HG02623 (cell line): ENCODE measurements around the gene ARHGEF7.
"Not testable (repeated sequence)": the region's sequence is repeated elsewhere in the genome, so short reads cannot be mapped to it uniquely, and the experiment has no call there.

ENCODE experiments used
- ATAC-seq: cut with Tn5 transposase; IDR thresholded peaks from one replicate; pipeline ENCODE4 v1.9.1; 2021; ENCODE audit warnings: moderate library complexity; ENCODE audit not compliant: unreplicated experiment

Gene ARHGEF7

DNA sequence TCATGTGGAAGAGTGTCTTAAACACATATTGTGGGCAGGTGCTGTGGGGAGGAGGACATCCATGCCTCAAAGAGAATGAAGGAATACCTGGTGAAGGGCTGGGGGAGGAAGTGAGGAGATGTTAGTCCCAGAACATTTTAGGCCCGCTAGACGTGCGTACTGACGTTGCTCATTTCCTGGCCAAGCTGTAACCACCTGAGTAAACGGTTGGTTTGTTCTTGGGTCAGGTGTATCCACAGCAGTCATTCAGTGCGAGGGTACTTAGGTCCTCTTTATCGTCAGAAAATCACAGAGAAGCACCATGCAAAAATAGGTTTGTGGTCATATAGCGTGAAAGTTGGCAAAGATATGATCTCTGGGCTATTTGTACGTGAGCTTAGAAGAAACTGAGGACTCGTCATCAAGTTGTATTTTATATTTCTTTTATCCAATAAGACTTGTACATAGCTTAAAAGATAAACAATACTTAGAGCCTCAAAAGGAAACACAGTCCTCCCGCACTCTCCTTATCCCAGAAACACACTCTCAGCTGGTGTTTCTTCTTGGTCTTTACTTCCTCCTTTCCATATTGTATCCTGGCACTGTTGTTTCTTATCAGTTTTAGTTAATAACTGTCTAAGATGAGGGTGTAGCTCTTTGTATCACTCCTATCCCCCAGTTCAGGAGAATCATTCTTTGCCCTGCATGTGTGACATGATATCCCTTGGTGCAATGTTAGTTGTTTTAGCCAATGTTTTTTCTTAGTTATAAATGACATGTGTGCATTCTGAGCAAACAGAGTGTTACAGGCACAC lies 52.0 kb downstream of the ARHGEF7 start:
- no peak for ATAC-seq

DNA sequence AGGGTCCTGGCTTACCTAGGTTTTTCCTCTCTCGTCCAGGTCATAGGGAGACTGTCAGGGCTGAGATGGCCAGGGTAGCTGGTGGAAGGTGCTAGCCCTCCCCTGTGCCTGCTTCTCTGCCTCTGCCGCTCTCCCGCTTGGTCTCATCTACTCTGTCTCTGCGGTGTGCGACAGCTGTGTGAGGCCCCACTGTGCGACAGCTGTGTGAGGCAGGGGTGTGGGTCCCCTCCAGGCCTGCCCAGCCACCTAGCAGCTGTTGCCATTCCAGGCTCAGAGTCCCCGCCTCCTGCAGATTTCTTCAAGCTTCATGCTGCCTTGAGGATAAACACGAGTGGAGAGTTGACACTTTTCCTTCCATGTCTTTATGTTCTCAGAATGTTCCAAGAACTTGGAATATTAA lies 53.0 kb downstream of the ARHGEF7 start:
- ATAC-seq = no peak

DNA sequence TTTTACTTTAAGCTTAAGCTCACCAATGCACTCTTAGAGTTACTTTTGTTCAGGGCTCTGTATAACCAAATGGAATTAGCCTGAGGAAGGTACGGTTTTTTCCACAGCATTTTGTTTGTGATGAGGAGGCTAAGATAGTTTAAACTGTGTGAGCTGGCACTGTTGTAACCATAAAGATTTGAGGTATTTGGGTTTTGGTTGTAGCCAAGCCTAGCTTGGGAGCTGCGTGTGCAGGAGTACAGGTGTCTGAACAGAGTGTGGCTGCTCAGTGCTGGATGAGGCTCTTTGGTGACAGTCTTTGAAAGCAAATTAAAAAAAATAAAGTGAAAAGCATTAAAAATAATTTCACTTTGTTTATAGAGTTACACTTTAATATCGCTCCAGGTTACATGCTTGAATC lies 56.0 kb downstream of the ARHGEF7 start:
- ATAC-seq = no peak

DNA sequence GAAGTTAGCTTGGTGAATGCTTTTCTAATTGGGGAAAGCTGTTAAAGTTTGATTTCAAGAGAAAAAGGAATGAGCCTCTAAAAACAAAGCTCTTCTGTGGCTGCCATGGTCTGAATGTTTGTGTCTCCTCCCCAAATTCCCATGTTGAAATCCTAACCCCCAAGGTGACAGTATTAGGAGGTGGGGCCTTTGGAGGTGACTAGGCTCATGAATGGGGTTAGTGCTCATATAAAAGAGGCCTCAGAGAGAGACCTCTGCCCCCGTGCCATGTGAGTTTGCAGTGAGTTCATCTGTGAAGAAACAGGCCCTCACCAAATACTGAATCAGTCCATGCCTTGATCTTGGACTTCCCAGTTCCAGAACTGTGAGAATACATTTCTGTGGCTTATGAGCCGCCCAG lies 56.5 kb downstream of the ARHGEF7 start:
- ATAC-seq = no peak

GRCh38 chr13:111174377-111175114 lies 59.4 kb downstream of the ARHGEF7 start:
- ATAC-seq = no peak

GRCh38 chr13:111175372-111175771 lies 60.3 kb downstream of the ARHGEF7 start:
- no peak for ATAC-seq

- ATAC-seq = no peak
These were observed 60.8 kb downstream of the ARHGEF7 start for GRCh38 chr13:111175935-111176334.

DNA sequence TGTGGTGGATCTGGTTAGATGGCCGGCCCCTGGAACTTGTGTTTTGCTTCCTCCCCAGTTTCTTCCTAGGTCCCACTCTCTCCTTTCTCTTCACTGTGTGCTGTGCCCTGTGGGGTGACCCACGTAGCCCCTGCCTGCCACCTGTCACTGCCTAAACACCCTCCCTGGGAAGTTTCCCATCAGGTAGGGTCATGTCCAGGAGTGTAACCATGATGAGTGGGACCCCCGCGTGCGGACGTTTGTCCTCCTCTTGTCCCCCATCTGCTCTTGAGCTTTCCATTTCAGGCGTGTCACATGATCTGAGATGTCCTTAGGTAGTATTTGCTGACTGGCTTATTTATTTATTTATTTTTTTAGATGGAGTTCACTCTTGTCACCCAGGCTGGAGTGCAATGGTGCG lies 61.3 kb downstream of the ARHGEF7 start:
- no peak for ATAC-seq

GRCh38 chr13:111177081-111177711 lies 62.1 kb downstream of the ARHGEF7 start:
- ATAC-seq = peak; percentile 68

GRCh38 chr13:111177921-111178320 lies 62.8 kb downstream of the ARHGEF7 start:
- no peak for ATAC-seq

DNA sequence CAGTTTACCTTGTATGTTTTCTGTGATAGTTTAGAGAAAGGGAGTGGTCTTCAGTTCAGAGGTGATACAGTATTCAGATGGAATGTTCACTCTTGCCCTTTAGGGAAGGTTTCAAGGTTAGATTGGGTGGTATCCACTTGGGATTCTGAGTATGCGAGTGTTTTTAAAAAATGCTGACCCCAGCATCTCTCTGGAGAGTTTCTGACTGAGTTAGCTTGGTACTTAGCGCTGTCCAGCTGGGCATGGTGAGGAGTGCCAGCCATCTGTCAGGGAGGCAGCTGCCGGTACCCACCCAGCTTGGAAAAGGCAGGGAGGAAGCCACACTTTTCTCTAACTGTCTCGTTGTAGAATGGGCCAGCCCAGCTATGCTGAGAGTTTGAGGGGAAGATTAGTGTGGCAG lies 63.3 kb downstream of the ARHGEF7 start:
- ATAC-seq = no peak

GRCh38 chr13:111179908-111180760 lies 65.0 kb downstream of the ARHGEF7 start:
- ATAC-seq = no peak

DNA sequence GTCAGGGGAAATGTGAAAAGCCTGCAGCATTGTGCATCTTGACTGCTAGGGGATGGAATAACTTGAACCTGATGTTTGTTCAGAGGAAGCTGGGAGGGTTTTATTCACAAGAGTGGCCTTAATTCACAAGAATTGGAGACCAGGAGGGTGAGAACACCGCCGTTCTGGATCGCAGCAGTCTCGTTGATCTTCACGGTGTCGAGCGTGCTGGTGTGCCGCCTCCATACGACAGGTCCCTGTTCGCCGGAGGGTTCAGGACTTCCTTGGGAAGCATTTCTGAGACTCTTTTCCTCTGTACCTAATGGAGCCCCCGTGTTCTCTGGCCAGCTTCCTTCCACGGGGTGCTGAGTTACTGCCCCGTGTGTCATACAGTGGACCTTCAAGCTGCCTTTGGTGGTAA lies 66.9 kb downstream of the ARHGEF7 start:
- ATAC-seq = no peak

DNA sequence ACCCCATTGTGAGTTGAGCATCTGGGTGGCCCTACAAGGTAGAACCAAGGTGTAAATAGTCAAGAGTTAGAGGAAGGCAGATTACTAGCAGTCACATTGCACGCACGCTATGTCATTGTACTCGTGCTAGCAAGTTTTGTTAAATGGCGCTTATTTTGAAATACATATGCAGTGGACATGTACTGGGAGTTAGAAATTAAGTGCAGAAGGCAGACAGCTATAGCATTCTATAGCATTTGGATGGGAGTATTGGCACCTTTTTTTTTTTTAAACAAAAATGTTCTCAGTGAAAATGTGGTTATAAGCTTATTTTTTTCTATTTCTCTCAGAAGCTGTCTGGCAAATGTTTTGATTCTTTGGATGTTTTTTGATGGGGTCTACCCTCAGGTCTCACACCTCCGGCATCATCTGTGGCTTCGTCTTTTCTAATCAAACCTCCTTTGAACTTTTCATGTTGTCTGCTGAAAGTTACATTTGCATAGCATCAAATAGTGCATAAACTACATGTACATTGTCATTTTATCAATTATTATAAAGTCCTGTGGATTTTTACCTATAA lies 68.1 kb downstream of the ARHGEF7 start:
- ATAC-seq = no peak

- ATAC-seq = no peak
These were observed 68.8 kb downstream of the ARHGEF7 start for GRCh38 chr13:111183959-111184358.

DNA sequence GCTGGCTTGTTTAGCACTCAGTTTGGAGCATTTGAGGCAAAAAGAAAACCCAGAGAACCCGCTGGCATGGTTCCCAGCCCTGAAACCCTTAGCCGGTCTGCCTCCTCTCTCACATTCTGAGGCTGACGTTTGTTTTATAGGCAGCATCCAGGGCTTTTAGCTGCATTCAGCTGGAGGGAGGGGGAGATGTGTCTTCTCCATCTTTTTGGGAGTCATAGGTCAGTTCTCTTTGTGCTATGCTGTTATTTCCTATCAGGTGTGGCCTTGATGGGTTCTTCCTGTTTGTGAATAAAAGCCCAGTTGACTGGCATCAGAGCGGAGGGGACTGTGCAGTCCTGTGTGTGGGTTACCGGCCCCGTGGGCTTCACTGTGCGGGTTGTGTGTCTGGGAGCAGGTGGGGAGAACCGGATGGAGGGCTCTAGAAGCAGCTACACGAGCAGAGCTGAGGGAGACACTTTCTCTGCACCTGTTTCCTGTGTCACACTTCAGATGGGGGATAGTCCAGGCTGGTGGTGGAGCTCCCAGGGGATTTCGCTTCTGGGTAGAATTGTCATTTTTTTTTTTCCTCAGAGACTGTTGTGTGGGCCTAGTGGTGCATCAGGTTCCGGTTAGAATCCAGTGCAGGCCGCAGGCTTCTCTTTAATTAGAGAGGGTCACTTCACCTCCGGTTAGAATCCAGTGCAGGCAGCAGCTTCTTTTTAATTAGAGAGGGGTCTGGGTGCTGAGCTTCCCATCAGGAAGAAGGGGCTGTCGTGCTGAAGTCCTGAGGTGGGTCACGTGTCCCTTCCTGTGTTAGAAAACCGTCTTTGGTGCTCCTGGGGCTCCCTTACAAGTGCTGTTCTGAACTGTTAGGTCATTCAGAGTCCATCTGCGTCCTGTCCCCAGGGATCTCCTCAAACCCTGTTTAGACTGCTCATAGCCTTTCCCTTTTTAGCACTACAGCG lies 69.6 kb downstream of the ARHGEF7 start:
- peak; percentile 80 for ATAC-seq

- ATAC-seq = no peak
These were observed 71.3 kb downstream of the ARHGEF7 start for GRCh38 chr13:111186305-111186935.

DNA sequence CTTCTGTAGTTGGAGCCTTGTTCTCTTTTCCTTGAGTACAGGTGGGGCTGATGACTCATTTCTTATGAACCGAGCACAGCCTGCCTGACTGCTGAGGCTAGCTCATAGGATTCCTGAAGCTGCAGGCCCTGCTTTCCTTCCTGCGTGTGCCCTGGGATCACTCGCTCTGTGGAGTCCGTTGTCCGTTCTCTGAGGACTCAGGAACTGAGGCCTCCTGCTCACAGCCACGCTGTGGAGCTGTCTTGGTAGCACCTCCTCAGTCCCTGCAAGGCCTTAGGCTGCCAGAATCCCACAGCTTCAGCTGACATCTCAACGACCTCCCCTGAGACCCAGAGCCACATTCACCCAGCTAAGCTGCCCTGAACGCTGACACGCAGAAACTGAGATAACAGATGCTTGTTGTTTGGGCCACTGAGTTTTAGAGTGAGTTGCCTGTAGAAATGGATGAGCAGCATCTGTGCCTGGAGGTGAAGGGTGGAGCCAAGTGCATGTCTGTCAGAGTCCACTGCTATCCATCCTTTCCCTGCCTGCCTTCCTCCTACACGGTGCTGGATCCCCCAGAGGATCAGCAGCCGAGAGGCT lies 72.9 kb downstream of the ARHGEF7 start:
- no peak for ATAC-seq

DNA sequence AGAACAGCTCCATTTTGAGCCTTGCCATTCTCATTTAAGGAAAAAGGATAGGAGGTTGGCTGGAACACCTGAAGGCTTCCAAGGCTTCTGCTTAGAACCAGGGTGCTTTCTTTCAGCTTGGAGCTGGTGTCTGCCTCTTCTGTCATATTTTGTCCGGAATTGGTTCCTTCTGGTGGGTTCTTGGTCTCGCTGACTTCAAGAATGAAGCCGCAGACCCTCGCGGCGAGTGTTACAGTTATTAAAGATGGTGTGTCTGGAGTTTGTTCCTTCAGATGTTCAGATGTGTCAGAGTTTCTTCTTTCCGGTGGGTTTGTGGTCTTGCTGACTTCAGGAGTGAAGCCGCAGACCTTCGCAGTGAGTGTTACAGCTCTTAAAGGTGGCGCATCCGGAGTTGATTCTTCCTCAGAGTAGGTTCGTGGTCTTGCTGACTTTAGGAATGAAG lies 74.0 kb downstream of the ARHGEF7 start:
- ATAC-seq = not testable (repeated sequence)
